ENCODE measurements around the gene HES5.

Gene HES5

DNA sequence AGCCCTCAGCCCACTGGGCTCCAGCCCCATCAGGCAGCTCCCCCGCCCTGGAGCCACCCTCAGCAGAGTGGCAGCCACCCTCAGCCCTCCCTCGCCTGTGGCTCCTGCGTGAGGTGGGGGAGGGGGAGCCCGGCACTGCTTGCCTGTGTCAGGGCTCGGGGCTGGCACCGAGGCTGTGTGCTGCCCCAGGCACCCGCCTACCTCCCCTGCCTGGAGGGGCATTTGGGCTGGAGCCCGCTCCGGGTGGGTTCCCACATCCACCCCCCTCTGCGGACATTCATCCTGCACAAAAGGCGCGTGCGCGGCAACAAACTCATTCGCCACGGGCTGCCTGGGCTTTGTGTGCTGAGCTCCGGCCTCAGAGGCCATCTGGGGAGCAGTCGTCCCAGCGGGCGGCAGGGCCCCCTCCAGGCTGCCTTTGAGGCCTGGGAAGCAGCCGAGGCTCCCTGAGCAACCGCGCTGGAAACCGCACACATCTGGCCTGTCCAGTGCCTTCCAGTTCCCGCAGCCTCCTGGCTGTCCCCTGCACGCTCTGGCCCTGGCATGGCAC is 13.6 kb upstream of the HES5 start:
- peak overlapping the region; percentile 60 for H3K4me2 ChIP-seq (ENCODE audit: low read length)
- no peaks in the 10 kb centered on the region for H3K36me3 ChIP-seq (ENCODE audit: insufficient read depth, low read length)
- no peak overlapping the region for H3K4me3 ChIP-seq (ENCODE audit: low read length)
- H3K9me3 ChIP-seq (replicated peaks; ENCODE audit: low read length): no peaks in the 10 kb centered on the region
- H3K4me1 ChIP-seq (ENCODE audit: control insufficient read depth, insufficient read depth, low read length): peaks cover 46% of the 10 kb centered on the region
- H3K27me3 ChIP-seq (ENCODE audit: control insufficient read depth, insufficient read depth, low read length): no peaks in the 10 kb centered on the region
- H3K9ac ChIP-seq (ENCODE audit: low read depth, low read length): no peak overlapping the region

GRCh38 chr1:2542246-2542915 is 12.3 kb upstream of the HES5 start:
- no peaks in the 10 kb centered on the region for H3K27me3 ChIP-seq (ENCODE audit: control insufficient read depth, insufficient read depth, low read length)
- H3K4me3 ChIP-seq (ENCODE audit: low read length): no peak overlapping the region
- H3K4me2 ChIP-seq (ENCODE audit: low read length): no peak overlapping the region
- peaks cover 34% of the 10 kb centered on the region for H3K4me1 ChIP-seq (ENCODE audit: control insufficient read depth, insufficient read depth, low read length)
- H3K9ac ChIP-seq (ENCODE audit: low read depth, low read length): no peak overlapping the region
- H3K9me3 ChIP-seq (replicated peaks; ENCODE audit: low read length): no peaks in the 10 kb centered on the region
- H3K36me3 ChIP-seq (ENCODE audit: insufficient read depth, low read length): no peaks in the 10 kb centered on the region

- peaks cover 28% of the 10 kb centered on the region for H3K4me1 ChIP-seq (ENCODE audit: control insufficient read depth, insufficient read depth, low read length)
- H3K4me3 ChIP-seq (ENCODE audit: low read length): no peak overlapping the region
These were observed 11.7 kb upstream of the HES5 start for GRCh38 chr1:2541619-2542245.

DNA sequence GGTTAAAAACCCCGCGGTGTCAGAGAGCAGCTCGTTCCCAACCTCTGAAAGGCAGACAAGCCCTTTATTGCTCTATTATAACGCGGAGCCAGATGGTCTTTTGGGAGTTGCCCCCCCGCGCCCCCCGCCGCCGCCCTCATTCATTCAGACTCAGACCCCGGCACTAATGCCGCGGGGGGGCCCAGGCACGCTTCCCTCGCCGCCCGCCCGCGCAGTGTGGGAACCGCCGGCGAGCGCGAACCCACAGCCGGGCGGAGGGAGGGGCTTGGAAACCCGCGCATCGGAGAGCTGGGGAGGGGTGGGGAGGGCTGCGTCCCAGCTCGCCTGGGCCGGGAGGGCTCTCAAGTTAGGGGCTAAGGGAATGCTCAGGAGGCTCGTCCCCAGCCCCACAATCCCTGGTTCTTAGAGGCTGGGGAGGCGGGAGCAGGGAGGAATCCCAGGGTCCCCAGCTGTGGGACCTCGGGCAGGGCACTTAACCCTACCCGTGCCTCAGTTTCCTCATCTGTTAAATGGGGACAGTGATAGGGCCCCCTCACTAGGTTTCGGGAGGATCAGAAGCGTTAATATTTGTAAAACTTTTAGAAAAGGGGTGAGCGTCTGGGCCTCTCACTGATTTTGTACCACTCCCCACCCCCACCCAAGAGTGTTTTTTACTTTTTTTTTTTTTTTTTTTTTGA is 10.9 kb upstream of the HES5 start:
- Histone ChIP-seq H3K4me3 (ENCODE audit: low read length) (no peak overlapping the region), H3K9ac (ENCODE audit: low read depth, low read length) (no peak overlapping the region), H3K4me1 (ENCODE audit: control insufficient read depth, insufficient read depth, low read length) (peaks cover 22% of the 10 kb centered on the region), H3K27me3 (ENCODE audit: control insufficient read depth, insufficient read depth, low read length) (no peaks in the 10 kb centered on the region), H3K36me3 (ENCODE audit: insufficient read depth, low read length) (no peaks in the 10 kb centered on the region), H3K4me2 (ENCODE audit: low read length) (no peak overlapping the region), H3K9me3 (replicated peaks; ENCODE audit: low read length) (no peaks in the 10 kb centered on the region)

More at GRCh38 chr1:2541619-2542245, 11.7 kb upstream of the HES5 start:
- H3K36me3 ChIP-seq (ENCODE audit: insufficient read depth, low read length): no peaks in the 10 kb centered on the region
- no peak overlapping the region for H3K4me2 ChIP-seq (ENCODE audit: low read length)
- H3K9me3 ChIP-seq (replicated peaks; ENCODE audit: low read length): no peaks in the 10 kb centered on the region
- no peaks in the 10 kb centered on the region for H3K27me3 ChIP-seq (ENCODE audit: control insufficient read depth, insufficient read depth, low read length)
- no peak overlapping the region for H3K9ac ChIP-seq (ENCODE audit: low read depth, low read length)

- Histone ChIP-seq H3K9ac (ENCODE audit: low read depth, low read length) (no peak overlapping the region), H3K9me3 (replicated peaks; ENCODE audit: low read length) (no peaks in the 10 kb centered on the region), H3K36me3 (ENCODE audit: insufficient read depth, low read length) (no peaks in the 10 kb centered on the region), H3K27me3 (ENCODE audit: control insufficient read depth, insufficient read depth, low read length) (no peaks in the 10 kb centered on the region), H3K4me1 (ENCODE audit: control insufficient read depth, insufficient read depth, low read length) (peaks cover 25% of the 10 kb centered on the region), H3K4me2 (ENCODE audit: low read length) (no peak overlapping the region), H3K4me3 (ENCODE audit: low read length) (no peak overlapping the region)
These were observed 9.3 kb upstream of the HES5 start for GRCh38 chr1:2539312-2539907.

GRCh38 chr1:2538872-2539271 is 8.8 kb upstream of the HES5 start:
- no peaks in the 10 kb centered on the region for H3K36me3 ChIP-seq (ENCODE audit: insufficient read depth, low read length)
- peaks cover 25% of the 10 kb centered on the region for H3K4me1 ChIP-seq (ENCODE audit: control insufficient read depth, insufficient read depth, low read length)
- H3K4me3 ChIP-seq (ENCODE audit: low read length): no peak overlapping the region
- H3K4me2 ChIP-seq (ENCODE audit: low read length): no peak overlapping the region
- H3K27me3 ChIP-seq (ENCODE audit: control insufficient read depth, insufficient read depth, low read length): no peaks in the 10 kb centered on the region
- no peaks in the 10 kb centered on the region for H3K9me3 ChIP-seq (replicated peaks; ENCODE audit: low read length)
- H3K9ac ChIP-seq (ENCODE audit: low read depth, low read length): no peak overlapping the region

- H3K4me3 ChIP-seq (ENCODE audit: low read length): no peak overlapping the region
- no peaks in the 10 kb centered on the region for H3K27me3 ChIP-seq (ENCODE audit: control insufficient read depth, insufficient read depth, low read length)
- no peaks in the 10 kb centered on the region for H3K9me3 ChIP-seq (replicated peaks; ENCODE audit: low read length)
- no peak overlapping the region for H3K4me2 ChIP-seq (ENCODE audit: low read length)
- H3K4me1 ChIP-seq (ENCODE audit: control insufficient read depth, insufficient read depth, low read length): peaks cover 25% of the 10 kb centered on the region
- no peaks in the 10 kb centered on the region for H3K36me3 ChIP-seq (ENCODE audit: insufficient read depth, low read length)
- no peak overlapping the region for H3K9ac ChIP-seq (ENCODE audit: low read depth, low read length)
These were observed 8.3 kb upstream of the HES5 start for GRCh38 chr1:2538376-2538775.

GRCh38 chr1:2537784-2538115 is 7.7 kb upstream of the HES5 start:
- H3K9ac ChIP-seq (ENCODE audit: low read depth, low read length): no peak overlapping the region
- no peak overlapping the region for H3K4me2 ChIP-seq (ENCODE audit: low read length)
- H3K36me3 ChIP-seq (ENCODE audit: insufficient read depth, low read length): no peaks in the 10 kb centered on the region
- no peaks in the 10 kb centered on the region for H3K27me3 ChIP-seq (ENCODE audit: control insufficient read depth, insufficient read depth, low read length)
- H3K9me3 ChIP-seq (replicated peaks; ENCODE audit: low read length): no peaks in the 10 kb centered on the region
- H3K4me3 ChIP-seq (ENCODE audit: low read length): no peak overlapping the region
- H3K4me1 ChIP-seq (ENCODE audit: control insufficient read depth, insufficient read depth, low read length): peaks cover 31% of the 10 kb centered on the region

- H3K9ac ChIP-seq (ENCODE audit: low read depth, low read length): no peak overlapping the region
- no peaks in the 10 kb centered on the region for H3K9me3 ChIP-seq (replicated peaks; ENCODE audit: low read length)
- no peak overlapping the region for H3K4me3 ChIP-seq (ENCODE audit: low read length)
- no peaks in the 10 kb centered on the region for H3K36me3 ChIP-seq (ENCODE audit: insufficient read depth, low read length)
- H3K27me3 ChIP-seq (ENCODE audit: control insufficient read depth, insufficient read depth, low read length): no peaks in the 10 kb centered on the region
- H3K4me2 ChIP-seq (ENCODE audit: low read length): no peak overlapping the region
- peaks cover 47% of the 10 kb centered on the region for H3K4me1 ChIP-seq (ENCODE audit: control insufficient read depth, insufficient read depth, low read length)
These were observed 5.9 kb upstream of the HES5 start for GRCh38 chr1:2535981-2536380.

GRCh38 chr1:2535455-2535854 is 5.4 kb upstream of the HES5 start:
- peaks cover 52% of the 10 kb centered on the region for H3K4me1 ChIP-seq (ENCODE audit: control insufficient read depth, insufficient read depth, low read length)
- H3K27me3 ChIP-seq (ENCODE audit: control insufficient read depth, insufficient read depth, low read length): no peaks in the 10 kb centered on the region

GRCh38 chr1:2534687-2535441 is 4.8 kb upstream of the HES5 start:
- peak overlapping the region; percentile 39 for H3K4me2 ChIP-seq (ENCODE audit: low read length)
- no peaks in the 10 kb centered on the region for H3K27me3 ChIP-seq (ENCODE audit: control insufficient read depth, insufficient read depth, low read length)
- no peak overlapping the region for H3K9ac ChIP-seq (ENCODE audit: low read depth, low read length)
- peak overlapping the region; percentile 24 for H3K4me3 ChIP-seq (ENCODE audit: low read length)
- H3K4me1 ChIP-seq (ENCODE audit: control insufficient read depth, insufficient read depth, low read length): peaks cover 54% of the 10 kb centered on the region
- H3K36me3 ChIP-seq (ENCODE audit: insufficient read depth, low read length): no peaks in the 10 kb centered on the region
- H3K9me3 ChIP-seq (replicated peaks; ENCODE audit: low read length): no peaks in the 10 kb centered on the region

More at GRCh38 chr1:2535455-2535854, 5.4 kb upstream of the HES5 start:
- Histone ChIP-seq H3K4me2 (ENCODE audit: low read length) (no peak overlapping the region), H3K36me3 (ENCODE audit: insufficient read depth, low read length) (no peaks in the 10 kb centered on the region), H3K9ac (ENCODE audit: low read depth, low read length) (no peak overlapping the region), H3K4me3 (ENCODE audit: low read length) (no peak overlapping the region), H3K9me3 (replicated peaks; ENCODE audit: low read length) (no peaks in the 10 kb centered on the region)
